H1 (cell line): Measurements from ENCODE around the gene SLC22A3. TPM values are rescaled to one million over a fixed set of nuclear protein-coding genes. Genes with fewer than 3 reads are reported as not detected.
"Not testable (repeated sequence)": the region's sequence is repeated elsewhere in the genome, so short reads cannot be mapped to it uniquely, and the experiment has no call there.

ENCODE experiments used
- CTCF ChIA-PET: fragments of 300-600 bp; sonication (Branson Sonifier 250); formaldehyde crosslinking; loops from one replicate; lab custom pipeline; 2021; ENCODE audit not compliant: partially characterized antibody; lab: Charles Lee
- POLR2A ChIA-PET: fragments of 300-600 bp; sonication (Branson Sonifier 250); formaldehyde crosslinking; loops from one replicate; lab custom pipeline; 2021; ENCODE audit warnings: inconsistent platforms; ENCODE audit not compliant: partially characterized antibody; lab: Charles Lee
- DNase-seq, 2 experiments: peaks; one replicate each; pipeline versions ENCODE4 v3.0.0 to v3.0.0-alpha.2; 2010 to 2022; ENCODE audit warnings: low spot score in 2 of 2, low read depth in 1 of 2, mixed read lengths in 1 of 2
- FAIRE-seq: peaks from 2 replicates; lab custom pipeline; 2011; peaks lifted over from hg19 to GRCh38; lab: Jason Lieb, UNC
- H2AFZ ChIP-seq: 2 replicates; pipeline ENCODE4 v1.8.1; 2012; ENCODE audit warnings: low read length, inconsistent platforms
- H2AK5ac ChIP-seq: 2 replicates; pipeline ENCODE4 v1.6.1; 2013; ENCODE audit warnings: low read depth, low read length
- H2BK120ac ChIP-seq: replicated peaks from 2 replicates; pipeline ENCODE3; 2013; ENCODE audit warnings: low read depth, low read length, inconsistent platforms
- H2BK12ac ChIP-seq: 2 replicates; pipeline ENCODE4 v1.6.1; 2013; ENCODE audit warnings: low read depth, low read length
- H2BK15ac ChIP-seq: 2 replicates; pipeline ENCODE4 v1.6.1; 2013; ENCODE audit warnings: low read length
- H2BK20ac ChIP-seq: 2 replicates; pipeline ENCODE4 v1.6.1; 2013; ENCODE audit warnings: low read length
- H2BK5ac ChIP-seq: 2 replicates; pipeline ENCODE4 v1.6.1; 2013; ENCODE audit warnings: low read depth, low read length
- H3K14ac ChIP-seq: 2 replicates; pipeline ENCODE4 v1.6.1; 2013; ENCODE audit warnings: inconsistent platforms; ENCODE audit not compliant: insufficient read length
- H3K18ac ChIP-seq: 2 replicates; pipeline ENCODE4 v1.6.1; 2013; ENCODE audit warnings: low read length; ENCODE audit errors: extremely low read depth
- H3K23ac ChIP-seq: 2 replicates; pipeline ENCODE4 v1.6.1; 2013; ENCODE audit warnings: inconsistent platforms; ENCODE audit not compliant: insufficient read length
- H3K23me2 ChIP-seq: 2 replicates; pipeline ENCODE4 v1.6.1; 2013; ENCODE audit warnings: low read depth, low read length
- H3K27ac ChIP-seq: 2 replicates; pipeline ENCODE4 v1.6.1; 2011; ENCODE audit warnings: low read depth, low read length, inconsistent platforms
- H3K27me3 ChIP-seq, 4 experiments: replicated peaks in 1 of 4; 1 replicate in 1 of 4; 2 replicates in 3 of 4; pipeline versions ENCODE4 v1.6.1 to v1.8.1; 2011 to 2013; ENCODE audit warnings: low read length in 3 of 4, mild to moderate bottlenecking in 3 of 4, inconsistent platforms in 2 of 4, mixed read lengths in 2 of 4, moderate library complexity in 1 of 4; ENCODE audit not compliant: control insufficient read depth in 3 of 4, insufficient read depth in 3 of 4; ENCODE audit errors: extremely low read depth in 1 of 4
- H3K36me3 ChIP-seq, 4 experiments: 2 replicates each; pipeline versions ENCODE4 v1.6.1 to v1.8.1; 2011 to 2013; ENCODE audit warnings: mild to moderate bottlenecking in 4 of 4, low read length in 3 of 4, moderate library complexity in 2 of 4, control low read depth in 1 of 4, inconsistent platforms in 1 of 4; ENCODE audit not compliant: insufficient read depth in 4 of 4, control insufficient read depth in 2 of 4
- H3K4ac ChIP-seq: replicated peaks from 2 replicates; pipeline ENCODE3; 2013; ENCODE audit warnings: low read length, low read depth, mixed read lengths, inconsistent platforms; ENCODE audit not compliant: insufficient read length
- H3K4me1 ChIP-seq, 4 experiments: replicated peaks in 1 of 4; 1 replicate in 1 of 4; 2 replicates in 3 of 4; pipeline versions ENCODE4 v1.6.1 to v1.8.1; 2011 to 2013; ENCODE audit warnings: low read length in 3 of 4, inconsistent platforms in 2 of 4, mixed read lengths in 1 of 4; ENCODE audit not compliant: insufficient read depth in 4 of 4, control insufficient read depth in 3 of 4
- H3K4me2 ChIP-seq, 2 experiments: 2 replicates each; pipeline versions ENCODE4 v1.6.1 to v1.8.1; 2011 to 2013; ENCODE audit warnings: low read depth in 2 of 2, low read length in 2 of 2, control low read depth in 1 of 2, inconsistent platforms in 1 of 2, mild to moderate bottlenecking in 1 of 2; ENCODE audit not compliant: insufficient read depth in 1 of 2
- H3K4me3 ChIP-seq, 4 experiments: fragments of 200-600, 300-600 bp in 1 of 4; sonication (generic), shearing (Covaris generic), sonication (Bioruptor Twin) in 1 of 4; 2 replicates each; pipeline versions ENCODE4 v1.5.1 to v1.8.1; 2011 to 2016; ENCODE audit warnings: low read length in 4 of 4, low read depth in 3 of 4, control low read depth in 2 of 4, inconsistent platforms in 2 of 4, mild to moderate bottlenecking in 2 of 4, mixed read lengths in 1 of 4, moderate library complexity in 1 of 4; ENCODE audit not compliant: insufficient read depth in 2 of 4; ENCODE audit errors: extremely low read depth in 1 of 4
- H3K56ac ChIP-seq: replicated peaks from 2 replicates; pipeline ENCODE3; 2013; ENCODE audit warnings: low read depth, mild to moderate bottlenecking, mixed read lengths, low read length, inconsistent platforms; ENCODE audit not compliant: insufficient read length
- H3K79me1 ChIP-seq: 2 replicates; pipeline ENCODE4 v1.6.1; 2013; ENCODE audit warnings: low read depth, low read length, control low read depth
- H3K79me2 ChIP-seq, 2 experiments: 2 replicates each; pipeline versions ENCODE4 v1.6.1 to v1.8.1; 2012 to 2013; ENCODE audit warnings: low read length in 2 of 2, mild to moderate bottlenecking in 2 of 2, inconsistent platforms in 1 of 2; ENCODE audit not compliant: insufficient read depth in 2 of 2, control insufficient read depth in 1 of 2
- H3K9ac ChIP-seq, 4 experiments: replicated peaks in 1 of 4; 1 replicate in 1 of 4; 2 replicates in 3 of 4; pipeline versions ENCODE4 v1.6.1 to v1.8.1; 2011 to 2013; ENCODE audit warnings: low read depth in 3 of 4, low read length in 3 of 4, control low read depth in 2 of 4, mild to moderate bottlenecking in 2 of 4, moderate library complexity in 2 of 4, inconsistent platforms in 1 of 4; ENCODE audit errors: extremely low read depth in 1 of 4
- H3K9me3 ChIP-seq, 2 experiments: 2 replicates each; pipeline versions ENCODE4 v1.6.1 to v1.8.1; 2012 to 2013; ENCODE audit warnings: mild to moderate bottlenecking in 2 of 2, moderate library complexity in 2 of 2, control low read depth in 1 of 2, inconsistent platforms in 1 of 2, low read depth in 1 of 2, low read length in 1 of 2, mixed read lengths in 1 of 2; ENCODE audit not compliant: insufficient read depth in 2 of 2
- H4K20me1 ChIP-seq, 2 experiments: replicated peaks in 1 of 2; 2 replicates each; pipeline versions ENCODE3 to v1.8.1; 2011 to 2013; ENCODE audit warnings: inconsistent platforms in 2 of 2, low read length in 2 of 2, mild to moderate bottlenecking in 1 of 2; ENCODE audit not compliant: insufficient read depth in 2 of 2, control insufficient read depth in 1 of 2
- H4K5ac ChIP-seq: 2 replicates; pipeline ENCODE4 v1.6.1; 2013; ENCODE audit warnings: low read length, low read depth, mixed read lengths, inconsistent platforms; ENCODE audit not compliant: insufficient read length
- H4K8ac ChIP-seq: 2 replicates; pipeline ENCODE4 v1.8.0; 2013; ENCODE audit warnings: mild to moderate bottlenecking, moderate library complexity, low read length, inconsistent platforms; ENCODE audit not compliant: insufficient read depth; ENCODE audit errors: extremely low read depth
- H4K91ac ChIP-seq: replicated peaks from 2 replicates; pipeline ENCODE3; 2013; ENCODE audit warnings: low read length, mixed read lengths, inconsistent platforms; ENCODE audit not compliant: insufficient read length
- RAD21 ChIP-seq, 2 experiments: IDR thresholded peaks in 1 of 2; conservative IDR thresholded peaks in 1 of 2; 2 replicates each; pipeline ENCODE4 v1.6.1; 2011; ENCODE audit warnings: low read depth in 2 of 2, low read length in 2 of 2, improper control_type of control experiment in 1 of 2, inconsistent platforms in 1 of 2, mild to moderate bottlenecking in 1 of 2, moderate library complexity in 1 of 2
- TEAD4 ChIP-seq: IDR thresholded peaks from 2 replicates; pipeline ENCODE4 v1.6.1; 2012; ENCODE audit warnings: low read depth, low read length, inconsistent platforms, mixed read lengths
- WGBS, 2 experiments: shearing (Covaris generic) in 1 of 2; methylation state at CpG; one replicate each; pipeline versions ENCODE4 v1.1.6 to v1.1.7; 2013 to 2015; ENCODE audit warnings: low lambda C conversion rate in 2 of 2, mixed read lengths in 2 of 2, inconsistent platforms in 1 of 2, low coverage in 1 of 2, missing lambda C conversion rate in 1 of 2; ENCODE audit not compliant: insufficient replicate concordance in 2 of 2, insufficient coverage in 1 of 2, insufficient read length in 1 of 2; ENCODE audit errors: extremely low coverage in 1 of 2, missing lambda C conversion rate in 1 of 2; 5-methylcytosine and 5-hydroxymethylcytosine counted together
- polyA plus RNA-seq, 7 experiments: library from polyadenylated mRNA; depleted of rRNA in 3 of 7; stranded (reverse) in 5 of 7; unstranded in 2 of 7; fragments of >200 nt in 5 of 7; fragments of 200-250 nt in 2 of 7; gene quantifications; 1 replicate in 5 of 7; 2 replicates in 1 of 7; 4 replicates in 1 of 7; pipeline versions ENCODE4 v1.2.1 to v1.2.3, GENCODE V29; 2011 to 2013; ENCODE audit warnings: missing spikeins in 2 of 7, mixed read lengths in 2 of 7
- total RNA-seq: library from RNA; stranded (reverse); fragmentation: NEBNext Ultra II Directional; extraction: Animal tissue kit (Norgen Biotek cat#: 25700); gene quantifications from 2 replicates; pipeline ENCODE4 v1.2.1, GENCODE V29; 2021
- TF ChIP-seq, protein P1 (sequence below), 3 experiments: IDR thresholded peaks; 1 replicate in 2 of 3; 2 replicates in 1 of 3; pipeline versions ENCODE4 v1.5.1 to v1.6.1; 2011; ENCODE audit warnings: low read length in 3 of 3, mild to moderate bottlenecking in 3 of 3, inconsistent platforms in 2 of 3, low read depth in 1 of 3, moderate library complexity in 1 of 3; ENCODE audit not compliant: insufficient read depth in 1 of 3; ENCODE audit errors: control extremely low read depth in 1 of 3

The SLC22A3 gene
- total and polyA plus RNA-seq, 2 of the 8 experiments (the other 6 are each of a cell fraction or from before 2014, with no cell fraction given) = 1.0 to 2.9 TPM

DNA sequence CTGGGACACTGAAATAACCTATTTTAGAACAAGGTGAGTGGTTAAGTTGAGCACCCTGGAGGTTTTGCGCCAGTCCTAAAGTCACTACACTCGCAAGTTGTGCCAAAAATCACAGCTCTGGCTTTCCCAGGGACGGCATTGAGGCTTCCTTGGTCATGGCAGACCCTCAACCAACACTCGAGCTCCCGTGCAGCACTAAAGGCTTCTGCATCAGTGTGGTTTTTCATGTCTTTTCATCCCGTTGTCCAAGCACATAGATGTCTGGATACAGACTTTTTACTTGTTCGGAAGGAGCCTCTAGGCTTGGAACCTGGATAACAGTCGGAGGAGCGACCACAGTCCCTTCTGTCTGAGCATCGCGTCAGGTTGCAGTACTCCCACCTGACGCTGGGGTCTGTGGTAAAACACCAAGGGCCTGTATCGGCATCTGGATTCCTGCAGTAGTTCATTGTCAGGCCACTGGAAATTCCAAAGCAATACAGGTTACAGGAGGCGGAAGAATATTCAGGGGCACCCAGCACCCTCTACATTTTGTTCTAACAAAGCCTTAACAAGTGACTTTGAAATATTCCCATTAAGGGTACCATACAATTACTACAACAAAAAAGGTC is 119.2 kb downstream of the SLC22A3 start:
- H3K56ac ChIP-seq, H3K18ac ChIP-seq, H3K9ac ChIP-seq, H4K20me1 ChIP-seq, H3K14ac ChIP-seq, H3K27ac ChIP-seq, H3K79me1 ChIP-seq, H4K8ac ChIP-seq, H2AK5ac ChIP-seq, H3K36me3 ChIP-seq, H3K9me3 ChIP-seq, H2BK120ac ChIP-seq, H2BK20ac ChIP-seq, H3K4me2 ChIP-seq, H3K79me2 ChIP-seq, H3K4ac ChIP-seq, H4K91ac ChIP-seq, H3K4me1 ChIP-seq, H2BK15ac ChIP-seq, H3K23me2 ChIP-seq, H4K5ac ChIP-seq, H2BK12ac ChIP-seq, H3K23ac ChIP-seq, POLR2A ChIA-PET, H3K27me3 ChIP-seq, H3K4me3 ChIP-seq, H2BK5ac ChIP-seq: not testable (repeated sequence)
- CTCF ChIA-PET = interaction anchor here (0.6 to 1.3 kb wide), 5 partner anchors 9 to 34 kb away, joined by 3 to 4 read pairs (median 3); no protein-coding TSS in a partner anchor
- H2AFZ ChIP-seq = peak overlapping the region; percentile 14; the same call in 1 of the 2 replicates
- TF ChIP-seq RAD21 (IDR thresholded peaks at IDR 0.05 in 1 of 2, conservative IDR thresholded peaks at IDR 0.05 in 1 of 2; ENCODE audit: low read depth in 2 of 2, low read length in 2 of 2) (peak; percentile 10 to 33; a peak in 3 of 4 replicates), TEAD4 (0 out of 2 replicates have a peak, but pooled peaks have one; percentile 29)
- TF ChIP-seq, protein P1, sequence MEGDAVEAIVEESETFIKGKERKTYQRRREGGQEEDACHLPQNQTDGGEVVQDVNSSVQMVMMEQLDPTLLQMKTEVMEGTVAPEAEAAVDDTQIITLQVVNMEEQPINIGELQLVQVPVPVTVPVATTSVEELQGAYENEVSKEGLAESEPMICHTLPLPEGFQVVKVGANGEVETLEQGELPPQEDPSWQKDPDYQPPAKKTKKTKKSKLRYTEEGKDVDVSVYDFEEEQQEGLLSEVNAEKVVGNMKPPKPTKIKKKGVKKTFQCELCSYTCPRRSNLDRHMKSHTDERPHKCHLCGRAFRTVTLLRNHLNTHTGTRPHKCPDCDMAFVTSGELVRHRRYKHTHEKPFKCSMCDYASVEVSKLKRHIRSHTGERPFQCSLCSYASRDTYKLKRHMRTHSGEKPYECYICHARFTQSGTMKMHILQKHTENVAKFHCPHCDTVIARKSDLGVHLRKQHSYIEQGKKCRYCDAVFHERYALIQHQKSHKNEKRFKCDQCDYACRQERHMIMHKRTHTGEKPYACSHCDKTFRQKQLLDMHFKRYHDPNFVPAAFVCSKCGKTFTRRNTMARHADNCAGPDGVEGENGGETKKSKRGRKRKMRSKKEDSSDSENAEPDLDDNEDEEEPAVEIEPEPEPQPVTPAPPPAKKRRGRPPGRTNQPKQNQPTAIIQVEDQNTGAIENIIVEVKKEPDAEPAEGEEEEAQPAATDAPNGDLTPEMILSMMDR (IDR thresholded peaks at IDR 0.05; ENCODE audit: control extremely low read depth in 1 of 3, insufficient read depth in 1 of 3, low read depth in 1 of 3, low read length in 3 of 3) = peak; percentile 38 to 56 (median 53)
- WGBS, 2 experiments = 73% methylated on average over 14 of the region's 14 CpGs; no CpG with 5 or more reads in 1 of the 2 experiments
- DNase-seq (peak in 1 of 2 experiments; percentile 66), FAIRE-seq (peak; percentile 89)
